MM.1S (cell line): Measurements from ENCODE around the gene SPTLC3.

Experiments
- CTCF ChIP-seq: fragments of 300-600 bp; sonication (generic); IDR thresholded peaks from 2 replicates; pipeline ENCODE4 v1.5.1; 2016; ENCODE audit warnings: antibody characterized with exemption, low read length, mixed read lengths
- EZH2 ChIP-seq: fragments of 300-600 bp; sonication (generic); optimal IDR thresholded peaks from 2 replicates; pipeline ENCODE3; 2017; ENCODE audit warnings: low read depth, mild to moderate bottlenecking, antibody characterized with exemption, low read length, mixed read lengths
- EZH2phosphoT487 ChIP-seq: fragments of 300-600 bp; sonication (generic); IDR thresholded peaks from 2 replicates; pipeline ENCODE4 v1.6.1; 2018; ENCODE audit warnings: antibody characterized with exemption, low read length

- no peak for TF ChIP-seq CTCF
- TF ChIP-seq EZH2, result no peak
- no peak for TF ChIP-seq EZH2phosphoT487
These were observed 131.4 kb downstream of the SPTLC3 start for GRCh38 chr20:13140201-13140600.
